SIG-M5 treated with dmso at 0.1 percent for 504 hours (cell line): ENCODE data around the gene CATSPER3.
"Not testable (repeated sequence)": the region's sequence is repeated elsewhere in the genome, so short reads cannot be mapped to it uniquely, and the experiment has no call there.

Source experiments
- DNase-seq: peaks from one replicate; lab custom pipeline; 2025; ENCODE audit not compliant: unreplicated experiment; lab: John Stamatoyannopoulos, UW

CATSPER3 gene

GRCh38 chr5:134969166-134969565 lies 1.5 kb downstream of the CATSPER3 start:
- DNase-seq, result no peak

- DNase-seq, result no peak
These were observed 7.5 kb downstream of the CATSPER3 start for GRCh38 chr5:134975078-134975715.

GRCh38 chr5:134975843-134976242 lies 8.1 kb downstream of the CATSPER3 start:
- no peak for DNase-seq

DNA sequence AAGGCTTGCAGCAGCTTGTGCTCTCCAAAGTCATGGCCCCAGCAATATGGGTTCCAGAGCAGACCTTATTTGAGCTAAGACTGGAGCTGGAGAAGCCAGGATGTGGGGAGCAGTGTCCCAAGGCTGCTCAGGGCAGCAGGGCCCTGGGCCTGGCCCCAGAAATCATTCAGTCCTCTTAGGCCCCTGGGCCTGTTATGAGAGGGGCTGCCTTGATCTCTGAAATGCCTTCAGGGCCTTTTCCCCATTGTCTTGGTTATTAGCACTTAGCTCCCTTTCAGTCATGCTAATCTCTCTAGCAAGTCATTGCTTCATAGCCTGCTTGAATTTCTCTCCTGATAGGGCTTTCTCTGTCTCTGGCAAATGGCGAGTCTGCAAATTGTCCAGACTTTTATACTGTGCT lies 9.1 kb downstream of the CATSPER3 start:
- no peak for DNase-seq

DNA sequence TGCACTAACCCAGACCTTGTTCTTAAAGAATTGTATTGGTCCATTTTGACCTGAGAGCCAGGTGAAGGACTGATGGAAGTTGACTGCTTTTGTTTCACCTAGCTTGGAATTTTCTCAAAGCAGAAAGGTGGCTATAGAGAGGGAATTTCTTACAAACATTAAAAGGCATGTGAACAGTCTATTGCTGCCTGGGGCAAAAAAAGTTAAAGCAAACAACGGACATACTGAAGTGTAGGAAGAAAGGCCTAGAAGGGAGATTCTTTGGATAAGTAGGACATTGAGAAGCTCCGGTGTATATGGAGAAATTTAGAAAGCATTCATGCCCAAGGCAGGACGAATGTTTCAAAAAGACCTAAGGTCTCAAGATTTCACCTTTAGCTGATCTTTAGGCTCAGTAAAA lies 11.7 kb downstream of the CATSPER3 start:
- DNase-seq, result no peak

DNA sequence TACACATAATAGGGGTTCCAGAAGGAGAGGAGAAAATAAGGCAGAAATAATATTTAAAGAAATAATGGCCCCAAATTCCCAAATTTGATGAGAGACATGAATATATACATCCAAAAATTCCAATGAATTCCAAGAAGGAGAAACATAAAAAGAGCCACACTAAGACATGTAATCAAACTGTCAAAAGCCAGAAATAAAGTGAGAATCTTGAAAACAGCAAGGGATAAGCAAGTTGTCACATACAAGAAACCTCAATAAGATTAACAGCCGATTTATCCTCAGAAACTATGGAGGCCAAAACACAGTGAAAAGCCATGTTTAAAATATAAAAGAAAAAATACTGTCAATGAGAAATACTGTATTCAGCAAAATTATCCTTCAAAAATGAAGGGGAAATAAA lies 14.5 kb downstream of the CATSPER3 start:
- no peak for DNase-seq

DNA sequence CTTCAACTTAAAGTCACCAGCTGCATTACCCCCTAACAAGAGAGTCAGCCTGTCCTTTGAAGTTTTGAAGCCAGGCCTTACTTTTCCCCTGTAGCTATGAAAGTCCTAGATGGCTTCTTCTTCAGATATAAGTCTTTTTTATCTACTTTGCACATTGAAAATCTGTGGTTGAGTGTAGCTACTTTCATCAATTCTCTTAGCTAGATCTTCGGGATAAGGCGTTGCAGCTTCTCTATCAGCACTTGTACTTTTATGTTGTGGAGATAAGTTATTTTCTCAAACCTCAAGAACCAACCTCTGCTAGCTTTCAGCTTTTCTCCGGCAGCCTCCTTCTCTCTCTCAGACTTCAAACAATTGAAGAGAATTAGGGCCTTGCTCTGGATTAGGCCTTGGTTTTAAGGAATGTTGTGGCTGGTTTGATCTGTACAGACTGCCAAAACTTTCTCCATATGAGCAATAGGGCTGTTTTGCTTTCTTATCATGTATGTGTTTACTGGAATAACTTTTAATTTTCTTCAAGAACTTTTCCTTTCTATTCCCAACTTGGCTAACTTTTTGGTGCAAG lies 21.6 kb downstream of the CATSPER3 start:
- no peak for DNase-seq

DNA sequence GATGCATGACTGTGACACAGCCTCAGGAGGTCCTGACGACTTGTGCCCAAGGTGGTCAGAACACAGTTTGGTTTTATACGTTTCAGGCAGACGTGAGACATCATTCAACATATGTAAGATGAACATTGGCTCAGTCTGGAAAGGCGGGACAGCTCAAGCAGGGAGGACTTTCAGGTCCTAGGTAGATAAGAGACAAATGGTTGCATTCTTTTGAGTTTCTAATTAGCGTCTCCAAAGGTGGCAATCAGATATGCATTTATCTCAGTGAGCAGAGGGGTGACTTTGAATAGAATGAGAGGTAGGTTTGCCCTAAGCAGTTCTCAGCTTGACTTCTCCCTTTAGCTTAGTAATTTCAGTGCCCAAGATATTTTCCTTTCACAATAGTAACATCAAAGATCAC lies 22.5 kb downstream of the CATSPER3 start:
- DNase-seq, result not testable (repeated sequence)

DNA sequence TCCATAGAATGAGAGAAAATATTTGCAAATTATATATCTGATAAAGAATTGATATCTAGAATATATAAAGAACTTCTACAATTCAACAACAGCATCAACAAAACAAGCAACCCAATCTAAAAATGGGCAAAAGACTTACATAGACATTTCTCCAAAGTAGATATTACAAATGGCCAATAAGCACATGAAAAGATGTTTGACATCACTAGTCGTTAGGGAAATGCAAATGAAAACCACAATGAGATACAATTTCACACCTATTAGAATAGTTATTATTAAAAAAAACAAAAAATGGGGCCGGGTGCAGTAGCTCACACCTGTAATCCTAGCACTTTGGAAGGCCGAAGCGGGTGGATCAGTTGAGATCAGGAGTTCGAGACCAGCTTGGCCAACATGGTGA lies 24.4 kb downstream of the CATSPER3 start:
- no peak for DNase-seq

GRCh38 chr5:134993161-134993560 lies 25.5 kb downstream of the CATSPER3 start:
- no peak for DNase-seq

DNA sequence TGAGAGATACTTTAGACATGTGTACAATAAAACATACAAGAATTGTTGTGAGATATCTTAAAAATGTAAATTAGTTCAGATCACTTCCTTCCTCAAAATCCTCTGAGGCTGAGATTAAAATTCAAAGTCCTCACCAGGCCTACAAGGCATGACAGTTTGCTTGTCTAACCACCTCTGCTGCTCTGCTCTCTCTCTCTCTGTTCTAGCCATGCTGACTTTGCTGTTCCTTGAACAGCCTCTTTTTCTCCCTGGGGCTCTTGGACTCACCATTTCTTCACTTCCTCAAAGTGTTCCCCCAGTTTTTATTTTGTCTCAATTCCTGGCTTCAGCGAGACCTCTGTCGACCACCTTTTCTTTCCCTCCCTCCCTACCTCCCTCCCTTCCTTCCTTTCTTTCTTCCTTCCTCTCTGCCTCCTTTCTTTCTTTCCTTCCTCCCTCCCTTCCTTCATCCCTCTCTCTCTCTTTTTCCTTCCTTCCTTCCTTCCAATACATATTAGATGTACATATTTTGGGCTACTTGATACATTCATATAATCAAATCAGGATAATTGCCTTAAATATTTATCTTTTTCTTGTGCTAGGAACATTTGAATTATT lies 27.0 kb downstream of the CATSPER3 start:
- peak; percentile 17 for DNase-seq

- no peak for DNase-seq
These were observed 28.2 kb downstream of the CATSPER3 start for GRCh38 chr5:134995850-134996402.

DNA sequence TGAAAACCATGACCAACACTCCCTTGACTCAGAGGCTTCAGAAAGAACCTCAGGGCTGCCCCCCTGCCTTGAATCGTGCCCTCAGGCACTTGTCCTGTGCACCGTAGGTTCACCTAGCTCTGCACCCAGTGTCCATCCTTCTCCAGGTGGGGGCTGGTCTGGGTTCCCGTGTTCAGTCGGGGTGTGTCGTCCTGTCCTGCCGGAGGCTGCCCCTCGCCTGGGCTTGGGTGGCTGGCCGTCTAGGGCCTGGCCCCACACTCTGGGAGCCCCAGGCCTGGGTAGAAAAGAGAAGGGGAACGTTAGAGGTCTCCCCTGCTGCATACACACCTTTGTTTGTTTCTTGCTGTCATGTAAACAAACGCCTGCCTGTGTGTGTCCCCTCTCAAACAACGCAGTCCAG lies 29.3 kb downstream of the CATSPER3 start:
- DNase-seq, result no peak

- not testable (repeated sequence) for DNase-seq
These were observed 30.4 kb downstream of the CATSPER3 start for GRCh38 chr5:134998068-134998467.

GRCh38 chr5:135004376-135004775 lies 36.7 kb downstream of the CATSPER3 start:
- DNase-seq, result no peak

- no peak for DNase-seq
These were observed 37.4 kb downstream of the CATSPER3 start for GRCh38 chr5:135005076-135005475.

- DNase-seq, result no peak
These were observed 39.6 kb downstream of the CATSPER3 start for GRCh38 chr5:135007305-135007704.

DNA sequence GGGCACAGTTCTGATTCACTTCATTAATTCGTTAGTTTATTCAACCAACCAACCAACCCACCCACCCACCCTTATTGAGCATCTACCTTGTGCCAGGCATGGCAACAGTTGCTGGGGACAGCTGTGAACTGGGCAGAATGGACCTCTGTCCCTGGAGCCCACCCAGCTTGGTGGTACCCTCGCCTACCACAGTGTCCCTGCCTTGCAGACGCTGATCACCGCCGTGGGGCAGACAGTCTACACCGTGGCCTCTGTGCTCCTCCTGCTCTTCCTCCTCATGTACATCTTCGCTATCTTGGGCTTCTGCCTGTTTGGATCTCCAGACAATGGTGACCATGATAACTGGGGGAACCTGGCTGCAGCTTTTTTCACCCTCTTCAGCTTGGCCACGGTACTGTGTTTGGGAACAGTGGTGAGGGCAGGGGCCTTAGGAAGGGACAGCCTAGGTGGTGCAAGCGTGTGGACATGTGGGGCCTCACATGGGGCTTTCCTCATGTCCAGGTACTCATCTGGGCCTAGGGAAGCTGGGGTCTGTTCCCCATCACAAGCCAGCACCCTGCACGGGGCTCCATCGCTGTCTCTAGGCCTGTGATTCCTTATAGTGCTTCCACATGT lies 40.1 kb downstream of the CATSPER3 start:
- no peak for DNase-seq

- no peak for DNase-seq
These were observed 40.8 kb downstream of the CATSPER3 start for GRCh38 chr5:135008556-135008955.

GRCh38 chr5:135008981-135009735 lies 41.5 kb downstream of the CATSPER3 start:
- DNase-seq, result no peak
